GM18517 (cell line): ENCODE measurements around the gene LRRC25.
"Not testable (repeated sequence)": the region's sequence is repeated elsewhere in the genome, so short reads cannot be mapped to it uniquely, and the experiment has no call there.

ENCODE experiments used
- ATAC-seq: cut with Tn5 transposase; IDR thresholded peaks from one replicate; pipeline ENCODE4 v1.9.1; 2021; ENCODE audit warnings: mild to moderate bottlenecking, moderate library complexity; ENCODE audit not compliant: unreplicated experiment

LRRC25 gene

DNA sequence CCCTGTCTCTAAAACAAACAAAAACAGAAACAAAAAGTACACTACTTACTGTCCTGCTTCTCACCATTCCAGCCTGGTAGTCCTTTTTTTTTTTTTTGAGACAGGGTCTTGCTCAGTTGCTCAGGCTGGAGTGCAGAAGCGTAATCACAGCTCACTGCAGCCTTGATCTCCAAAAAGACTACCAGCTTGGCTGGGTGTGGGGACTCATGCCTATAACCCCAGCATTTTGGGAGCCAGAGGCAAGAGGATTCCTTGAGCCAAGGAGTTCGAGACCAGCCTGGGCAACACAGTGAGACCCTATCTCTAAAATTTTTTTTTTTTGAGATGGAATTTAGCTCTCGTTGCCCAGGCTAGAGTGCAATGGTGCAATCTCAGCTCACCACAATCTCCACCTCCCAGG lies 16.6 kb downstream of the LRRC25 start:
- ATAC-seq = no peak

DNA sequence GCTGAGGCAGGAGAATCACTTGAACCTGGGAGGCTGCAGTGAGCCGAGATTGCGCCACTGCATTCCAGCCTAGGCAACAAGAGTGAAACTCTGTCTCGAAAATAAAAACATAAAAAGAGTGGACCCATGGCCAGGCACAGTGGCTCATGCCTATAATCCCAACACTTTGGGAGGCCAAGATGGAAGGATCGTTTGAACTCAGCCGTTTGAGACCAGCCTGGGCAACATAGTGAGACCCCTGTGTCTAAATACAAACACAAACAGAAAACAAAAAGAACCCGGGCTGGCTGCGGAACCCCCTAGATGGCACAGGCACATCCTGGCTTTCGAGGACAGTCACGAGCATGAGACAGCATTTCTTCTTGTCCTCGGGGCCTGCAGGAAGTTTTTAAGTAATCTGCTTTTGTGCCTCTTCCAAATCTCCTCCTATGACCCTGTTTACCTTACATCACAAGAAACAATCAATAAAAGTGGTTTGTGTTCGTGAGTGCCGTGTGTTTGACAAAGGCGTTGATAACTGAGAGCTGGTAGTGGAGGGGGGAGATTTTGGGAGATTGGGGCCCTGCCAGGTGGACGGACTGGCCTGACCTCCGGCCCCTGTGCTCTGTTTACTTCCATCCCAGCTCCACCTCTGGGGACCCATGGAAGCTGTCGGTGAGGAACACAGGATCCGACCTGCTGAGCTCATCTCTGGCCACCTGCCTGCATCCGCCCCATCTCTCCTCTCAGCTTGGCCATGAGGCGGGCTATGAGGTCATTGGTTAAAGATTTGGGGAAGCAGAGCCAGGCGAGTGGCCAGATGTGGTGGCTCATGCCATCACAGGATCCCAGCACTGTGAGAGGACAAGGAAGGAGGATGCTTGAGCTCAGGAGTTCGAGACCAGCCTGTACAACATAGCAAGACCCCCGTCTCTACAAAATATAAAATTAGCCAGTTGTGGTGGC lies 17.3 kb downstream of the LRRC25 start:
- no peak for ATAC-seq

DNA sequence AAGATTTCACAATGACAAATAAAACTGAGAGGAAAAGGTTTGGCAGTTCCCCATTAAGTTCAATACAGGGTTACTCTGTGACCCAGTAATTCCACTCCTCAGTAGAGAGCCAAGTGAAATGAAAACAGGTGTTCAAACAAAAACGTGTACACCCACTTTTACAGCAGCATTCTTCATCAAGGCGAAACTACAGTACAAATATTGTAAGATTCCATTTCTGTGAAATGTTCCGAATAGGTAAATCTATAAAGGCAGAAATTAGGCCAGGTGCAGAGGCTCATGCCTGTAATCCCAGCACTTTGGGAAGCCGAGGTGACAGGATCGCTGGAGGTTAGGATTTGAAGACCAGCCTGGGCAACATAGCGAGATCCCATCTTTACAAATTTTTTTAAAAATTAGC lies 20.4 kb downstream of the LRRC25 start:
- ATAC-seq = no peak

DNA sequence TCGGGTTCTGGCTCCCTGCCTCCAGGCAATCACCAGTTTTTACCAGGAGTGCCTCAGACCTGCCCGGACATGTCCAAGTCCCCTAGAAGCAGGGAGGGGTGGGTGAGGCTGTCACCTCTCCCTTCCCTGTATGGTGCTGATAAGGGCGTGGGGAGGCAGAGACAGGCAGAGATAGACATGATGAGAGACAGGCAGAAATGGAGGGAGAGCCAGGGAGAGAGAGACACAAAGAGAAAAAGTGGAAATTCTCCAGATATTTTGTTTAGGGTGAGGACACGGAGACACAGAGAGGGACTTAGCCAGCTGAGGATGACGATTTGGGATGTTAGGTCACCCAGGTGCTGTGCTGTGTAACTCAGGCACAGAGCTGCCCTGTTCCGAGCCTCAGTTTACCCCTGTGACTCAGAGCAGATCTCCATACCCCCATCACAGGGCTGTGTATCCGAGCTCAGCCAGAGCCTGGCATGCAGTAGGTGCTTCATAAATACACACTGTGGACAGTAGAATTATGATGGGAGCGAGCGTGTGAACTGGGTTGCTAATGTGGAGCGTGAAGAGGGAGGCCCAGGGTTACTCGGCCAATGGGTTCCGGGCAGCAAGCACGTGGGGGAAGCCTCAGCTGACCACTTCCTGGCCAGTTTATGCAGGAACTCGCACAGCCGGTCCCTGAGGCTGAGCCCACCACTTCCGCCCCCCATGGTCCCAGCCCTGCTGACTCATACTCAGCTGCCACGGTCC lies 23.4 kb downstream of the LRRC25 start:
- ATAC-seq = peak; percentile 70

DNA sequence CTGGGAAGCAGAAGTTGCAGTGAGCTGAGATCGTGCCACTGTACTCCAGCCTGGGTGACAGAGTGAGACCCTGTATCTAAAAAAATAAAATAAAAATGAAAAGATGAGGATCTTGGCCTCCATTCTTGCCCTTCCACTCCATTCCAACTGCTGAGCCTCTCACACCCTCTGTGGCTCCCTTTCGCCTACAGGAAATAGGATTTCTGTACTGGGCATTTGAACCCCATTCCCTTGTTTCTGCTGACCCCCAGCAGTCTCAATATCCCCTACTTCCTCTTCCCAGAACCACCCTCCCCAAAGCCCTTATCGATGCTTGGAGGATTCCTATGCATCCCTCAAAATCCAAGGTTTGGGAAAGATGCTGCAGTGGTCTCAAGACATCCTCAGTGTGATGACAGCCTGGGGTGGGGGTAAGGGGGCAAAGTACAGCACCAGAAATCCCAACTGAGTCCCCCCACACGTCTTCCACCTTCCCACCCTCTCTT lies 24.0 kb downstream of the LRRC25 start:
- no peak for ATAC-seq

DNA sequence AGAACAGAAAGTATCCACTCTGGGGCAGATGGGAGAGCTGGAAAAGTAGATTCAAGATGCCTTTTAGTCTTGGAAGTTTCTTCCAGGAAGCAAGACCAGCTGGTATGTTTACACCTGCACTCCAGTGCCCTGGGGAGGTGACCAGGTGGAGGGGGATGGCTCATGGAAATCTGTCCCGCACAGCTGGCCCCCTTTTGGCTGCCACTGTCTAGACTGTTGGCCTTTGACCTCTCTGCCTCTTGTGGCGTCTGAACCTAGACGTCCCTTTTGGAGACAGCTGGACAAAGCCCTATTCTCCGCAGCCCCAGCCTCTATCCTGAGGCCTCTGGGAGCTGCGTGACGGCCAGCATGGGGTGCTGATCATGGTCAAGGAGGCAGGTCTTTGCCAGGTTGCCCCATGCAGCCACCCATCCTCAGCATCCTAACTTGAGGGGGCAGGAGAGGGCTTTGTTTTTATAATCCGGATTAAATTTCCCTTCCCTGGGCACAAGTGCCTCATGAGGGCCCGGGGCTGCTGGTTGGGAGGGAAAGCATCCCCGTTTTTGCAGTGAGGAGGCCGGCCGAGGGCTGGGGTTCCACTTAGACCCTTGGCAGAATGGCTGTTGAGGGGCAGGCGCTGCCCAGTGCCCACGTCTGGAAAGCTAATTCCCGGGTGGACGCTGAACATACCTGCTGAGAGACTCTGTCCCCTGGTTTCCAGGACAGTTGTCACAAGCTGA lies 28.8 kb downstream of the LRRC25 start:
- no peak for ATAC-seq

DNA sequence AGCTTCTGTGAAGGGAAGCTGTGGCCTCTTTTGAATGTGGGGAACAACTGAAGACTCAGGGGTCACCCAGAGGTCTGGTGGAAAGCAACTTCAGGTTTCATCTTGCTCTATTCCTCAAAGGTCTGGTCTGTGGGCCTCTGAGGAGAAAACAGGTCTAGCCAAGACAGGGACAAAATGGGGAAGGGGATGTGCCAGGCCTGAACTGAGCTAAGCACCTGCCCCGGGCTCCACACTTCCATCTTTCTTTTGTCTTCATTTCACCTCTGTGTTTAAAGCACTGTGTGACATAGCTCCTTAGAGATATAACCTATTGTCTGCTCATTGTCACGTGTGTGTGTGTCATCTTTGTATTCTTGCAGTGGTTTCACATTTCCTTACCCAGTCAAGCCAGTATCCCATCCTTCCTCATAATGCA lies 31.4 kb downstream of the LRRC25 start:
- no peak for ATAC-seq

DNA sequence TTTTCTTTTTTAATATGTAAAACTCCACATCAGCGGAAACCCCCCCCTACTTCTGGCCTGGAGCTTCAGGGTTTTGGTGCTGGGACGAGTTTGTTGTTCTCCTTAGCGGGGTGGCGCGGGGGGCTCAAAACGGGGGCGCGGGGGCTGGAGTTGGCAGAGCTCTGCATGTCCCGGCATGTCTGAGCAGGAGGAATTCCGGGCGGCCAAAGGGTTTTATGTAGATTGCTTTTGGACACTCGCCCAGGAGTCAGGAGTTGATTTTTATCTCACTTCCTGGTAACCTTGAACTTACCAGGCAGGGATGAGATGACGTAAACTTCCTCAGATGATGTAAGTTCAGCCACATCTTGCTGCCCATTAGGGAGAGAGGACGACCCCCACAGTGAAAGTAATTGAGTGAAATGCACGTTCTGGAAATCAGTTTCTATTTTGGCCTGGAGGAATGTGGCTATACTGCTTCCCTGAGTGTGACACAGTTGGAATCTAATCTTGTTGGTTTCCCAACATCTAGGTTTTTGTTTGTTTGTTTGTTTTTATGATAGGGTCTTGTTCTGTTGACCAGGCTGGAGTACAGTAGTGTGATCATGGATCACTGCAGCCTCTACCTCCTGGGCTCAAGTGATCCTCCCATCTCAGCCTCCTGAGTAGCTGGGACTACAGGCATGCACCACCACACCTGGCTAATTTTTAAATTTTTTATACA lies 32.4 kb downstream of the LRRC25 start:
- ATAC-seq = no peak

DNA sequence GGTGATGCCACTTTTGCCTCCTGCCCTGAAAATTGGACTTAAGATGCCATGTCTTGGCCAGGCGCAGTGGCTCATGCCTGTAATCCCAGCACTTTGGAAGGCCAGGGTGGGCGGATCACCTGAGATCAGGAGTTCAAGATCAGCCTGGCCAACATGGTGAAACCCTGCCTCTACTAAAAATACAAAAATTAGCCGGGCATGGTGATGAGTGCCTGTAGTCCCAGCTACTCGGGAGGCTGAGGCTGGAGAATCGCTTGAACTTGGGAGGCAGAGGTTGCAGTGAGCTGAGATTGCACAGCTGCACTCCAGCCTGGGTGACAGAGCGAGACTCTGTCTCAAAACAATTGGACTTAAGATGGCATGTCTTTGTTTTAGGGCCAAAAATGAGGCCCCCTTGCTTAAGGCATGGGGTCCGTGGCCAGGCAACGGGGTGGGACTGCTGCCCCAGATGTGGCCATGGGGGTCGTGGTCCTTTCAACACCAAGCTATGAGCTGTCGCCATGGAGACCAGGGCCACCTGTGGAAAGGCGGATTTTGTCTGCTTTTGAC lies 33.1 kb downstream of the LRRC25 start:
- not testable (repeated sequence) for ATAC-seq

DNA sequence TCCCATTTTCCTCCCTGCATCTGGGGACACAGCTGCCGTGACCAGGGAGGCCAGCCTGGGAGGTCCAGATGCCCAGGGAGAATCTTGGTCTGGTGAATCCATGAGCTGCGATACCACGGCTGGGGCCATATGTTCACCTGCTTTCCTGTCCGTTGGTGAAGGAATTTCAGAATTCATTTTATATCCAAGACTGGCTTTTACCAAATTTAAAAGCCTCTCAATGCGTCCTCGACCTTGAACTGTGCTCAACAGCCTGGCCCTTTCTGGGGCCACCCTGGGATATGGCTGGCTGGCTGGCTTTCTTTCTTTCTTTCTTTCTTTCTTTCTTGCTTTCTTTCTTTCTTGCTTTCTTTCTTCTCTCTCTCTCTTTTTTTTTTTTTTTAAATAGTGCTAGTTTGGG lies 33.6 kb downstream of the LRRC25 start:
- ATAC-seq = no peak

DNA sequence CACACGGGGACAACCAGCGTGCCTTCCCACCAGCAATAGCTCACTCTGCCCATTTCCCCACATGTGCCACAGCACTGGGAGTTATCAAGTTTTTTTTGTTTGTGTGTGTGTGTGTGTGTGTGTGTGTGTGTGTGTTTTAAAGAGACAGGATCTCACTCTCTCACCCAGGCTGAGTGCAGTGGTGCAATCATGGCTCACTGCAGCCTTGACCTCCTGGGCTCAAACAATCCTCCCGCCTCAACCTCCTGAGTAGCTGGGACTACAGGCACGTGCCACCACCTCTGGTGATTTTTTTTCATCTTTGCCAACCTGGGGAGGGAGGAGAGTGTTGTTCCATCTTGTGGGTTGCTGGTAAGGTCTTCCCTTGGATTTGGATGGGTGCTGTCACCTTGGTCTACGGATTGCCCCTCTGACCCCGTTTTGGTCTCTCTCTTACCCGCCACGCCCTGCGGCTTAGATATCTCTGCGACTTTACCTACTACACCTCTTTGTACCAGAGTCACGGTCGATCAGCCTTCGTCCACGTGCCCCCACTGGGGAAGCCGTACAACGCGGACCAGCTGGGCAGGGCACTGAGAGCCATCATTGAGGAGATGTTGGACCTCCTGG lies 34.4 kb downstream of the LRRC25 start:
- ATAC-seq = no peak

DNA sequence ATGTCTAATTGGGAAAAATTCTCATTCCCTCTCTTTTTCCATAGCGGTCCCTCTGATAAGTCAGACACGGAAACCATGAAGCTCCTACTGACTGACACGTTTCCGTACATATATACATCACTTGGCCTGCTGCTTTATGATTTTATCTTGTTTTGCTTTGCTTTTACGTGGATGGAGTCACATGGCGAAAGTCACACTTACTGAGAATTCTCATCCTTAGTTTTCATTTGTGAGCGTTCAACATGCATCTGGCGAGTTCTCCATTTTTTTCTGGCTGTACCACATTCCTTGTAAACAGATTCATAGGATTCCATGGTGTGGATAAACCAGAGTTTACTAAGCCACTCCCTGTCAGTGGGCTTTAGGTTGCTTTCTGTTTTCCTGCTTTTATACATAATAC lies 35.8 kb downstream of the LRRC25 start:
- ATAC-seq = no peak

DNA sequence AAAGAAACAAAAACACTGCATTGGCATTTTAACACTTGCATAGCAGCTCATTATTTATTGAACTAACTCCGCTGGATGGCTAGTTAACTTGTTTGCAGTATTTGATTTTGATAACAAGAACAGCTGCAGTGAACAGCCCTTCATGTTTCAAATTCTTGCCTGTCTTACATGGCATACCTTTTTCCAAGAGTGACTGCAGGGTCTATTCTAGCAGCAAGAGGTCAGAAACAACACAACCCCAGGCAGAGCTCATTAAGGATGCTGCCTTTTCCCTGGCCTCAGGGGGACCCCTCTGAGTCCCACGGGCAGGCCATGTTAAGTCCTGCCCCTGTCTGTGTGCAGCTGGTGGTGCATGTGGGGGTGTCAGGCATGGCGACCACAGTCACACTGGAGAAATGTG lies 40.4 kb downstream of the LRRC25 start:
- no peak for ATAC-seq

DNA sequence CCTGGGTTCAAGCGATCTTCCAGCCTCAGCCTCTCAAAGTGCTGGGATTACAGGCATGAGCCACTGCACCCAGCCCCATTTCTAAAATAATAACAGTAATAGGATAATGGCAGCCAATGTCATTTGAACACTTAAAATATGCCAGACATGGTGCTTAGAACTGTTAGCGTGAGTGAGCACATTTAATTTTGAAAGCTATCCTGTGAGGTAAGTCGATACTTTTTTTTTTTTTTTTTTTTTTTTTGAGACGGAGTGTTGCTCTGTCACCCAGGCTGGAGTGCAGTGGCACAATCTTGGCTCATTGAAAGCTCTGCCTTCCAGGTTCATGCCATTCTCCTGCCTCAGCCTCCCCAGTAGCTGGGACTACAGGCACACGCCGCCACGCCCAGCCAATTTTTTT lies 42.7 kb downstream of the LRRC25 start:
- ATAC-seq = not testable (repeated sequence)

DNA sequence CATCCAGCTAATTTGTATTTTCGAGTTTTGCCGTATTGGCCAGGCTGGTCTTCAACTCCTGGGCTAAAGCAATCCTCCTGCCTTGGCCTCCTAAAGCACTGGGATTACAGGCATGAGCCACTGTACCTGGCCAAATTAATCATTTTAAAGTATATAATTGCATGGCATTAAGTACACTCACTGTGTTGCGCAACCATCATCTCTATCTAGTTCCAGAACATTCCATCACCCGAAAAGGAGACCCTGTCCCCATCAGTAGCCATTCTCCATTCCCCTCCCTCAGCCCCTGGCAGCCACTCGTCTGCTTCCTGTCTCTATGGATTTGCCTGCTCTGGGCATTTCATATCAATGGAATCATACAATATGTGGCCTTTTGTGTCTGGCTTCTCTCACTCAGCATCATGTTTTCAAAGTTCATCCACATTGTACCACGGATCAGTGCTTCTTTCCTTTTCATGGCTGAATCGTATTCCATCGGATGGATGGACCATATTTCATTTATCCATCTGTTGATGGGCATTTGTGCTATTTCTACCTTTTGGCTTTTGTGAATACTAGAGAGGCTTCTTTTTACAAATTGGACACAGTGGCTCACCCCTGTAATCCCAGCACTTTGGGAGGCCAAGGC lies 43.9 kb downstream of the LRRC25 start:
- ATAC-seq = no peak

DNA sequence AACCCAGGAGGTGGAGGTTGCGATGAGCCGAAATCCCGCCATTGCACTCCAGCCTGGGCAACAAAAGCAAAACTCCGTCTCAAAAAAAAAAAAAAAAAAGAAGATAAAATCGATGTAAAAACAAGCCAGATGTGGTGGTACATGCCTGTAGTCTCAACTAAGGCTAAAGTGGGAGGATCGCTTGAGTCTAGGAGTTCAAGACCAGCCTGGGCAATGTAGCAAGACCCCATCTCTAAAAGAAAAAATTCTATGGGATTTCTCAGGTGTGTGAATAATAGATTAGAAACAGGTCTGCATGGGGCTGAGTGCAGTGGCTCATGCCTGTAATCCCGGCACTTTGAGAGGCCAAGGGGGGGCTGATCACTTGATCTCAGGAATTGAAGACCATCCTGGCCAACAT lies 45.9 kb downstream of the LRRC25 start:
- no peak for ATAC-seq

DNA sequence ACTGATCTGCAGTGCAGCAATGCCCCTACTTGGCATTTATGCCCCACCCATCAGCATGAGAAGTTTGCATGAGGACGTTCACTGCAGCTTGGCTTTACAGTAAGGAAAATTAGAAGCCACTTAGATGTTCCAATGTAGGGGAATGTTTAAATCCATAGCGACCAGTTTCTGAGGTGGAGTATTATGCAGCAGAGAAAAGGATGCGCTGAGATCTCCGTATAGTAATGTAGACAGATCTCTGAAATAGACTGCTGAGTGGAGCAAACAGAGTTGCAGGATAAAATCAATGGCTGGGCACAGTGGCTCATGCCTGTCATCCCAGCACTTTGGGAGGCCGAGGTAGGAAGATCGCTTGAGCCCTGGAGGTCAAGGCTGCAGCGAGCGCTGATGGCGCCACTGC lies 46.9 kb downstream of the LRRC25 start:
- ATAC-seq = no peak

DNA sequence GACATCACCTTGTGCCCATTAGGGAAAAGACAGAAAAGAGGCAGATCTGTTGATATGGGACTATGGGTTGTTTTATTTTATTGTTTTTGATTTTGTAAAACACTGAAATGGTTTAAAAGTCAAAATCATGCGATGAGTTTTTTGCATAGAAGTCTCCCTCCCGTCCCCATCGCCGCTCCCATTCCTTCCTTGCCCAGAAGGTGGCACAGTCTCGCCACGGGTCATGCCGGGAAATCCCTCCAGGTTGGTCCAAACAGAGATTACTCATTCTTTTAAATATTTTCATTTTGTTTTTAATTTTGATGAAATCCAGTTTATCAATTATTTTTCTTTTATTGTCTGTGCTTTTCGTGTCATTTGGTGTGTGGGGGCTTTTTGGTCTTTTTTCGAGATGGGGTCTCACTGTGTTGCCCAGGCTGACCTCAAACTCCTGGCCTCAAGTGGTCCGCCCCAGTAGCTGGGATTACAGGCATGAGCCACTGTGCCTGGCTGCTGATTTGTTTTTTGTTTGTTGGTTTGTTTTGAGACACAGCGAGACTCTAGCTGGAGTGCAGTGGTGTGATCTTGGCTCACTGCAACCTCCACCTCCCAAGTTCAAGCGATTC lies 47.8 kb downstream of the LRRC25 start:
- ATAC-seq = no peak

DNA sequence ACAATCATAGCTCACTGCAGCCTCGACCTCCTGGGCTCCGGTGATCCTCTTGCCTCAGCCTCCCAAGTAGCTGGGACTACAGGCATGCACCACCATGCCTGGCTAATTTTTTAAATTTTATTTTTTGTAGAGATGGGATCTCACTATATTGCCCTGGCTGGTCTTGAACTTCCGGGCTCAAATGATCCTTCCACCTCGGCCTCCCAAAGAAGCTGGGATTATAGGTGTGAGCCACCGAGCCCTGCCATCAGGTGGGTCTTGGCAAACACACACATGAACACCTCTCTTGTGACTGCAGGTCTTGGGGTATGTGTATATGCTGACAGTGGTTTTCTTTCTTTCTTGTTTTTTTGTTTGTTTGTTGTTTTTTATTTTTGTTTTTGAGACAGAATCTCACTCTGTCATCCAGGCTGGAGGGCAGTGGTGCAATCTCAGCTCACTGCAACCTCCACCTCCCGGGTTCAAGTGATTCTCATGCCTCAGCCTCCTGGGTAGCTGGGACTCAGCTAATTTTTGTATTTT lies 48.5 kb downstream of the LRRC25 start:
- ATAC-seq = not testable (repeated sequence)
